Head of caudate nucleus (tissue), 42 donors: ENCODE measurements around the gene ADD2.

Source experiments
- DNase-seq, 42 donors: peaks; one replicate each; pipeline versions ENCODE4 v3.0.0 to v3.0.0-alpha.2; 2020 to 2021; ENCODE audit warnings: mixed read lengths in 7 of 42
- intact Hi-C: fragments of 100-400 bp; cut with DNase I; formaldehyde crosslinking; loops from one replicate; pipeline ENCODE4 v1.15.0; 2022

The ADD2 gene

DNA sequence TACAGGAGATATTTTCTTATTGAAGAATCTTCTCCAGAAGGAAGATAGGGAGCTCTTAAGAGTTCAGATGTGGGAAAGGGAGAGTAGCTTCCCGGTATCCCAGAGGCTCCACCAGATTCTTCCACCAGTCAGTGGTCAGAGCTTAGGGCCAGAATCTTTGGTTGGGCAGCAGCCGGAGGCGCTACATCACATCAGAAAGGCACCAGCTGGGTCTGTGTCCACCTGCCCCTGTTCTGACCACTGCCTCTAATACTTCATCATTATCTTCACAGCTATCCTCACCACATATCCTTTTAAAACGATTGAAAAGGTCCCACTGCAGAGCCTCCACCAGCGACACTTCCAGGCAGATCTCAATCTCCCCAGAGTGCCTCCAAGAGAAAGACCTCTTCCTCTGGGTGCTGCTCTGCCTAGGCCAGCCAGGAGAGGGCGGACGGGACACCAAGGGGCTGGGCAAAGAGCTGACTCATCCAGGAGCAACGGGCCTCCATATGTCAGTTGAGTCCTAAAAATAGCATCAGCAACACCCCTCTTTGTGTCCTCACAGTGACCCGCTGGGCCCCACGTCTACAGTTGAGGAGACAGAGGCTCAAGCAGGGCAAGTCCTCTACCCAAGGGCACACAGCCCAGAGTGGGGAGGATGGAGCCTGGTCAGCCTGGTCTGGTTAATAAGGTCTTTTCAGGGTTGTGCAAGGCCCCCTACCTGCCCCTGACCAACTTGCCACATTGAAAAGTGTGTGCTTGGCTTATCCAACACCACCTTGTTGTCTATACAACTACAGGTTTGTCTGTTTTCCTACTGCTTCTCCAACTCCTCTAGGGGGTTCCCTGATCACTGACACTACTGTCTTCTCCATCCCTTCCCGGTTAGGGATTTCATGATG is 81.2 kb downstream of the ADD2 start:
- intact Hi-C loops, result no loop called here
- DNase-seq, result peak in 4 of 42 donors; percentile 18 to 44 (median 28)

DNA sequence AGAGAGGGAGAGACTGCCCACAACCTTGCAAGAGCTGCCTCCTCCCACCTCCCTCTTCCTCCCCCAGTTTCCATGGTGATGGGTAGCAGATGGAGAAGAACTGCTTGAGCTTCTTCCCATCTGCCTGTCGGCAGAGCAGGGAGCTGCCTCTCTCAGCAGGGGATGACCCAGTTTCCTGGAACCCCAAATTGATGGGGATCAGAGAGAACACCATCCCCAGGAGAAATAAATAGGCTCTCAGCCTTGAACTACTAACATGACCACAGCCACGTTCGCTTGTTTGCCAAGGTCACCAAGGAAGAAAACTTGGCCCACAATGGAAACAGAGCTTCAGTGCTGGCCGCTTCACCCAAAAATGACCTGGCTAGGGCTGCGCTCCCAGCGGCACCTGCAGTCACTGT is 82.2 kb downstream of the ADD2 start:
- intact Hi-C loops, result no loop called here
- peak in 38 of 42 donors; percentile 21 to 86 (median 57) for DNase-seq

DNA sequence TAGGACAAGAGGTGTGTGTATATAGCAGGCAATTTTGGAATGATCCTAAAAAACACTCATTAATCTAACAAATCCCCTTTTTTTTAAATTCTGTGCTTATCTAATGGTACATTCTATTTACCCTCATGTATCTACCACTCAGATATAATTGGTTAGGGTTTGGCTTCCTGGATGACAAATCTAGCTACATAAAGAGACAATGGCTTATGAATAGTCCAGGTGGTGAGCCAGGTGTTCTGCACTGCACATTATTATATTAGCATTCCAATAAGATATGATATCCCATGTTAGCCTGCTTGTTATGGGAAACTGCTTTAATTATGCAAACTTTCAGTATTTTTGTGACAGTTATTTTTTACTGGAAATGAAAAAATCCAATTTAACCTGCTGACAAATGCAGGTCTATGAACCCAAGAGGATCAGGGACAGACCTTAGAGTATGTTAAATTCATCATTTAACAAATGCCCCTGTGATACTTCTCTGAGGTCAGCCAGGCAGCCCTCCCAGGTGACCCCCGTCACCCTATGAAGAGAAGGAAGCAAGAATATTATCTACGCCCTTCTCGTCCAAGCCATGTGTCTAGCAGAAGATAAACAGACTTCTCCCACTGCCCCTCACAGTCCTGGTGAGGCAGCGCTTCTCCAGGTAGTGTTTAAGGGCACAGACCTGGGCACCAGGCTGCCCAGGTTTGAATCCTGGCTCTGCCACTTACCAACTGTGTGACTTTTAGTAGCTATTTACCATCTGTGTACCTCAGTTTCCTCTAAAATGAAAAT is 83.0 kb downstream of the ADD2 start:
- intact Hi-C loops, result no loop called here
- DNase-seq, result peak in 2 of 42 donors; percentile 16 to 19

DNA sequence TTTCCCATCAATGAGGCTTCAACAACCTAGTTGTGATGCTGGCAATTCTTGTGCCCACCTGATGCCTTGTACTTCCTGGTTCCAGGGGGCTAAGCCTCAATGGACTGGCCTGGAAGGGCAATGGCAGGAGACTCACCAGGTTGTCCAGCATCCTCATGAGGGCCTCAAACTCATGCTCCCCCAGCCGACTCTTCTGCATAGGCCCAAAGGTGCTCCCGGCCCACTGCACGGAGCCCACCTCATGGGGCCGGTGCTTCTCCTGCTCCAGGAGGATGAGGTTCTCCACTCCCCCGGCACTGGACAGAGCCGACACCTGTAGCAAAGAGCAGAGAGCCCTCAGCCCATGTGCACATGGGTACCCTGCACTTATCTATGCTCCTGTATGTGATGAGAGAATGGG is 84.5 kb downstream of the ADD2 start:
- peak in 3 of 42 donors; percentile 9 to 12 (median 11) for DNase-seq
- intact Hi-C loops, result no loop called here

DNA sequence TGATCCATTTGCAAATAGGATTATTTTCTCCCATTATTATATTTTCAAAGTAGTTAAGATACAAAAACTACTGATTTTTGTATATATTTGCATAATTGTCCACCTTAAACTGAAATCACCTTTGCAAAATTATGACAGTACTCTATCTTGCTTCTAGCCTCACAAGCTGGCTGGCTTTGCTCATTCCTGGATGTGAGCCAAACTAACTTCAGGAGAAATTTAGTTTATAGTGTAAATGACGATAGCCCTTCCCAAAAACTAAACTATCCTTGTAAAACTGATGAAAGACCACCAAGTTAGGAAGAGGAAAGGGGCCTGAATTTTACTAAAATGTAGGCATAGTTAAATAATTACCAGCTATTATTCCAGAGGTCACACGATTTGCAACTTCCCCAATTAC is 87.3 kb downstream of the ADD2 start:
- intact Hi-C loops, result no loop called here
- no peak for DNase-seq

DNA sequence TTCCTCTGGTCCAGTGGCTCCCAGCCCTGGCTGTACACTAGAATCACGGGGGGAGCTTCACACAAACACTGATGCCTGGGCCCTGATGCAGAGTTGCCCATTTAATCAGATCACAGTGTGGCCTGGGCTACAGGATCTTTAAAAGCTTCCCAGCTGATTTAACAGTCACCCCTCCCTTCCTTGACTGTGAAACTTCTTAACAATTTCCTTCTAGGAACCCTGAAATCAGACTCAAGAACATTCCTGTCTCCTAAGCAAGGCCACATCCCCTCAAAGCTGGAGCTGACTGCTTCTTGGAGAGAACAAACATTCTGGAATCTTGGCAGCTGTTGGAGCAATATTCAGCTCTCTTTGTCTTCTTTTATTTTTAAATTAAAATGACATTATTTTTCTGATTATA is 88.7 kb downstream of the ADD2 start:
- peak in 1 of 42 donors; percentile 11 for DNase-seq
- intact Hi-C loops, result no loop called here

DNA sequence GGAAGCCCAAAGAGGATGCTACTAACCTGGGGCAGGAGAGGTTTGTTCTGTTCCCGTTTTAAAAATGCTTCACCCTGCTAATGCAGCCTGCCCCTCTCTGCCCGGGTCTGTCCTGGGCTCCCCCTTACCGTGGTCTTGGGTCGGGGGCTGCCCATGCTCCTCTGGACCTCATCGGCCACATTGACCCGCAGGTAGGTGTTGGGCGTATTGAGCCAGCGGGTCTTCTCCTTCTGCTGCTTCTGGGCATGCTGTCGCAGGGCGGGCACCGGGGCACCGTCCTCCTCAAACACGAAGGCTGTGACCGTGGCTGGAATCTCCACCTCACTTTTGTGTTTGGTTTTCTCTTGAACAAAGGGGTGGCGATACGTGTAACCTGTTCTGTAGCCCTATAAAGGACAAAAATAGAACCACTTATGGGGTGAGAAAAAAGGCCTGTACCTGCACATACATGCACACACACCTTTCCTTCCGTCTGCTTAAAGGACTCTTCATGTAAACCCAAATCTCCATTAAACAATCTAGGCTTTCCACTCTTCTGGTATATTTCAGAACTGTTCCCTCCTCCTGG is 89.3 kb downstream of the ADD2 start:
- intact Hi-C loops, result no loop called here
- DNase-seq, result peak in 2 of 42 donors; percentile 14 to 18

DNA sequence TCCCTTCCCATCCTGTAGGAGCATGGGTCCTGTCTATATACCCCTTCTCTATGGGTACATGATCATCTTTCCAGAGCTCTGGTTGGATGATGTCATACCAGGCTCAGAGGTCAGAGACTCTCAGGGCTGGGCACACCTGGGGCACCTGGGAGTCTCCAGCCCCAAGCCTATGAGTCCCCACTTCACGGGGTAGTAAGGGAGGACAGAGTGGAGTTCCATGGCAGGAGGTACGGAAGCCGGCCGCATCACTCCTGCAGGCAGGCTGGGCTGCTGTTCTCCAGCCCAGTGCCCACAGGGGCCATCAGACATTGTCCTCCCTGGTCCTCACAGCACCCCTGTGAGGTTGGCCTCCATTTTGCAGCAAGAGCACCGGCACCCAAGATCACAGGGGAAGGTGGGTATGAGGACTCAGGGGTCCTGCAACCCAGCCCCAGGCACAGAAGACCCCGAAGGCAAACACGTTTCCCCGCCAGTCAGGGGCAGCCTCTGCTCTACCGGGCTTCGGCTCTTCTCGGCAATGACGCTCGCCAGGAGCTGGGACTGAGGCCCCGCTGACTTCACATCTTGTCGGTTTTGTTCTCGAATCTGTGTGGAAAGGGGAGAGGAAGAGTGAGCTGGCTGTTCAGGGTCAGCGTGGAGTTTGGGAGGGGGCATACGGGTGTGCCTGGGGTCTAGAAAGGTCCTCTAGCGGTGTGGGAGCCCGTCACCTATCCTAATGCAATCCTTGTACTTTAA is 91.5 kb downstream of the ADD2 start:
- DNase-seq, result peak in 1 of 42 donors; percentile 8
- intact Hi-C loops, result no loop called here

DNA sequence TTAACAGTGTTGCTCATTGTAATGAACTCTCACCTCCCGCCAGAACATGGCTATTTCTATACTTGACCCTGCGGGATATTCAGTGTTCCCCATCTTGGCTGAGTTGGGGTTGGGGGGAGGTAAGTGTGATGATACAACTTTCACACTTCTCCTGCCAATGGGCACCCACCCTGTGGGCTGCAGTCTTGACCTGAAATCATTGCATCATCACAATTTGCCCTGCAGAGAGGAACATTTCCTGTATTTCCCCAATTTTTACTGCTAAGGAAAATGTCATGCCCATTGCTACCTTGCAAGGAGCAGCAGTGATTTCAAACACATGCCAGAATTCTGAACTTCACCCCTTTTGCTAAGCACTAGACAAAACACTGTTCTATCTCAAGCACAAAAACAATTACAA is 92.1 kb downstream of the ADD2 start:
- intact Hi-C loops, result no loop called here
- no peak for DNase-seq

DNA sequence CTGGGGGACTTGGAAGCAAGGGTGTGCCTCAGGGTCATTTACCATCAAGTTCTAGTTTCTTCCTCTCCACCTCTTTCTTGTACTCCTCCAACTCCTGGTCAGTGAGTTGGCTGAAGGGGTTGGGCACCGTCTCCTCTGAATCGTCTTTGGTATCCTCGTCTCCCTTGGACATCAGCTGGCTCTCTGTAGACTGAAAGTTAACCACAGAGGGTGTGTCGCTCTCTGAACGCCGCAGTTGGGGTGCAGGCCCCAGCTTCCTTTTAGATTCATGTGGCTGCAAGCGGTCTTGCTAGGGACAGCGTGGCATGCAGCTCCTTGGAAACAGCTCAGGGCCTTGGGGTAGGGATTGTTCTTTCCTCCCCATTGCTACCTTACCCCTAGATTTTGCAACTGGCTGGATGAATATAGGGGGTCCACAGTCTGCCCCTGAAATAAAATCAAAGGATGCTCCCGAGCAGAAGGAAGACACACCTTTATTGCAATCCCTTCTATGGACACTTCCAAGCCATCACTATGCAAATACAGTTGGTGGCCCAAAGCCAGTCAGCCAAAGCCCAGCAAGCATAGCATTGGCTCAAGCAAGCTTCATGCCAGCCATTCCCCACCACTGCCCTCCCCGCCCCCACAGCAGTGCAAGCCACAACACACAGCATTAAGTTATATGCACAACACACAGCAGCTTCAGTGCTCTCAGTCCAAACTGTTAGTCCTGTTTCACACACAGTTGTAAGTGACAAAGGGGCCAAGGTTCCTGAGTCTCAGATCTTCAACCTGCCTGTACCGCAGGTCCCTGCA is 93.2 kb downstream of the ADD2 start:
- peak in 1 of 42 donors; percentile 22 for DNase-seq
- intact Hi-C loops, result no loop called here

DNA sequence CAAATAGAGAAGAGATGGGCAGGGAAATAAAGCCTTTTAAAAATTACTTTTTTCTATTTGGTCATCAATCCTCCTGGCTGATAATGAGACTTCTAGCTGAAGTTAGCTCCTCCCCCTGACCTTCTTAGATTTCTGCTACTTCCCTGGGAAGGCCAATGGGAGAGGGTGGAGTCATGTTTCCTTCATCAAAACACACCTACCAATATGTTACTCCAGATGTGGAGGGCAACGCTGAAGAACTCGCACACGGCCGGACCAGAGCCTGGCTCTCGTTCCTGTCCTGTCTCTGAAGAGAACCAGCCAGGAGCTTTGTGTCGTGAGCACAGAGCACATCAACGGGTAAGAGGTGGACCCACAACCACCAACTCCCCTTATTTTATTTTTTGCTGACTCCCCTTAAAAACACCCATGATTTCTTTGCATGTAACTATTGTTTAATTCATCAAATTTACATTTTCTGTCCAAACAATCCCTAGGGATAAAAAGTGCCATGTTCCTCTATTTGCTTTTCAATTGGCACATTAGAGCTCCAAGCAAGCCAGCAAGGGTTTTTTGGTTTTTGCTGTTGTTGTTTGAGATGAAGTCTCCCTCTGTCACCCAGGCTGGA is 94.9 kb downstream of the ADD2 start:
- DNase-seq, result no peak
- intact Hi-C loops, result no loop called here

DNA sequence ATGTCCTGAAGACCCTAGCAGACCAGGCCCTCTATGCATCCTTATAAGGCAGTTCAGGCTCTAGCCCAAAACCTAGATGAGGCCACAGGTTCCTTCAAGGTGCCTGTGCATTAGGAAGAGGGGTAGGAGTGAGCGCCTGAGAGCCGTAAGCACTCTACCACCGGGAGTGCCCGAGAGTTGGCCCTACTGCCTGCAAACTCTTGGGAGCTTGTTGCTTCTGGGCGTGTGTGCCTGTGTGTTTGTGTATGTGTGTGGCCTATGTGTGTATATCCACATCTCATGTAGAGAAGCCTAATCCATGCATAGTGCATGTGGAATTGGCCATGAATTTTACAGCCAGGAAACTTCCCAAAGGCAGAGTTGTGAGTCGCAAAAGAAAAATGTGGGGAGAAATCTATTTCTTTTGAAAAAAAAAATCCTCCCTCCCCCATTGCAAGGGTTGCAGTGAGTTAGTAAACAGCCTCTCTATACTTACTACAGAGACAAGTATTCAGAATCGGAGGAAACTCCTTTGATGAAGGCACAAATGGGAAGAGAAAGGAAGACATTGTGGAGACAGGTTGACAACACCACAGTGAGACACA is 96.8 kb downstream of the ADD2 start:
- intact Hi-C loops, result no loop called here
- DNase-seq, result no peak

DNA sequence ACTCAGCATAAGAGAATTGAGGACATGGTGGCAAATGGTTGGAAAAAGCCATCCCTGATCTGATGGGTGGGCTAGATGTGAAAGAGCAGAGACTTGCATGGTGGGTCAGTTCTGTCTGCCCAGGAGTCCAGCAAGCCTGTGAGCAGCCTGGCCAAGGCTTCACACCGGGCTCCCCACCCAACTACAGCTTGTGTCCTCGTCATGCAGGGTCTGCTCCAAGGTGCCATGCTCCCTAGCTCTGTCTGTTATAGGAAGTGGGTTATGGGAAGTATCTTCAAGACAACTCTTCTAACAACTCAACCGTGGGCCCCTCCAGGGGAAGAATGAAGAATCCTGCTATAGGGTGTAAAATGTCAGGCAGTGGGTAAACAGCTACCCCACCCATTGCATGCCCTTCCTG is 97.4 kb downstream of the ADD2 start:
- intact Hi-C loops, result no loop called here
- no peak for DNase-seq

DNA sequence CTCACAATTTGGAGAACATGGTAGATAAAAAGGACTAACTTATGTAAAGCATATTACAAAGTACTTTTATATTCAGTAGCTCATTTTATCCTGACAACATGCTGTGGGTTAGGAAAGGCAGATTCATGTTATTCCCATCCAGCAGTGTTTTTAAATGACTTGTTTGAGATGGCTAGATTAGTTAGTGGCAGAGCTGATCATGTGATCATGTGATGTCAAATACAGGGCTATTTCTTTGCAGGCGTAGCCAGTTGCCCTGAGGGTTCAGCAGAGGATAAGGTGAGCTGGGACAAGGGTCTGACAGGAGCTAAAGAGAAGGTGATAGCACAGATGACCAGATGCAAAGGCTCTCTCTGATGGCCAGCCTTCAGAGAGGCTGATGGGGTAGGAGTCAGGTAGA is 97.8 kb downstream of the ADD2 start:
- no peak for DNase-seq
- intact Hi-C loops, result no loop called here

DNA sequence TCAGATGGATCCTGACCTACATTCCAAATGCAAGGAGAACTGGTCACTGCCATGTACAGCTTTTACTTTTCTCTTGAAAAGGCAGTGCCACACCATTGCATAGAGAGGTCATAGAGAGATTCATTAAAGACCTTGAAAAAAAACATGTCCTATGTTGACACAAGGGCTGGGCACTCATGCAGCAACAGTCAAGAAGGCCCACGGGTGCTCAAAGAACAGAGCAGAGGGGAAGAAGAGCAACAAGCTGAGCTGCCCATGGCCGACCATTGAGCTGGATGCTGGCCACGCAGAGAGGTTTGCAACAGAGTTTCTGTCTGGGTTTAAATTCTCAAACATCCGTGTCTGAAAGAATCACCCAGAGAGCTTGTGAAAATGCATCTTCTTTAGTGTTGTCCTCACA is 99.1 kb downstream of the ADD2 start:
- DNase-seq, result peak in 2 of 42 donors; percentile 27 to 29
- intact Hi-C loops, result no loop called here

DNA sequence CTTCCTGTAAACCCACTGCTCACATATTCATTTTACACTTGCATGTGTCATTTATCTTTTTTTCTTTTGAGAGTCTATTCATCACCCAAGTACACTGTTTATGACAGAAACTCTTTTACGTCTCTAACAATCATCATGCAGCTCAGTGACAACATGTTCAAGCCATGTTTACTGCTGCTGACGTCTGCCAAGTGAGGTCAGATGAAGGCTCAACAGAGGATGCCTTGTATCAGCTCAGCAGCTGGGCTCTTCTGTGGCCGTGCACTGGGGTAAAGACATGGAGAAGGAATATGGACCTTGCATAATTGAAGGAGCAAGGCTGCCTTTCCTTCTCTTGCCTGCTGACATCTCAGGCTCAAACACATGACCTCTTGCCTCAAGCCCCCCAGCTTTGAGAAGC is 99.6 kb downstream of the ADD2 start:
- peak in 39 of 42 donors; percentile 15 to 79 (median 49) for DNase-seq
- intact Hi-C loops, result no loop called here

DNA sequence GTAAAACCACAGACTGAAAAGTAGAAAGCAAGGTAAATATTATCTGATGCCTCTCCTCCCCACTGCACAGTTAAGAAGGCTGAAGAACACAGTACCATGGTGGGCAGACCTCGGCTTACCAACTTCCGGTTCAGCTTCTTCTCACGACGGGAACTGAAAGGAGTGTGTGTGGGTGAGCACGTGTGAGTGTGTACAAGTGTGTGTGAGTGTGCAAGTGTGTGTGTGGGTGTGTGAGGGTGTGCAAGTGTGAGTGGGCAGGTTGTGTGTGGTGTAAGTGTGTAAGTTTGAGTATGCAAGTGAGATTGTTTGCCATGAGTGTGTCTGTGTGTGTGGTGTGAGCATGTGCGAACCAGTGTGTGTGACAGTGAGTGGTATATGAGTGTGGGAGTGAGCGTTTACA is 103.5 kb downstream of the ADD2 start:
- intact Hi-C loops, result no loop called here

DNA sequence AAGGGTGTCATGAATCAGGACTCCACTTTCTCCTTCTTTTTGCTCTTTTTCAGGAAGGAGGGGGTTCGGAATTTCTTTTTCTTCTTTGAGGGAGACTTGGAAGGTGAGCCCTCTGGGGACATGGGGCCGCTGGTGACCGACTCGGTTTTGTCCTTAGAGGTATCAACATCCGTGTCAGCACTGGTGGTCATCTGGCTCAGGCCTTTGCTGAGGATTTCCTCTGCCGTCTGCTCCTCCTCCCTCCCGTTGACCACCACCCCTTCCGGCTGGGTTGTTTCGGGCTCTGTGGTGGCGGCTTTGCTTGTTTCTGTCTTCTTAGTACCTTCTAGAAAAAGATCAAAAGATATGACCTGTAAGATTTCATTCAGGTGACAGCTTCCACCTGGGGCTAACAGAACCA is 104.6 kb downstream of the ADD2 start:
- peak in 2 of 42 donors; percentile 16 to 37 for DNase-seq
- intact Hi-C loops, result no loop called here

More for the DNA sequence above, 103.5 kb downstream of the ADD2 start:
- DNase-seq, result peak in 1 of 42 donors; percentile 15
